Lung (tissue), 12 donors: Measurements from ENCODE around the gene PDCD7. TPM values are rescaled to one million over a fixed set of nuclear protein-coding genes. Genes with fewer than 3 reads are reported as not detected.

Source experiments
- ATAC-seq: fragments of 200-7000 bp; cut with Tn5 transposase; one replicate; pipeline ENCODE4 v1.9.1; 2020; ENCODE audit warnings: moderate number of reproducible peaks; ENCODE audit not compliant: insufficient read depth, low FRiP score
- DNase-seq, 3 donors: peaks; one replicate each; pipeline ENCODE4 v3.0.0-alpha.2; 2013 to 2017
- H3K27ac ChIP-seq, 2 donors: one replicate each; pipeline ENCODE4 v1.5.1; 2013; ENCODE audit warnings: mild to moderate bottlenecking in 2 of 2, moderate library complexity in 2 of 2, control low read depth in 1 of 2, inconsistent platforms in 1 of 2, low read depth in 1 of 2, low read length in 1 of 2
- H3K27me3 ChIP-seq, 3 donors: one replicate each; pipeline ENCODE4 v1.5.1; 2013; ENCODE audit warnings: low read length in 2 of 3; ENCODE audit not compliant: control insufficient read depth in 3 of 3, insufficient read depth in 3 of 3
- H3K36me3 ChIP-seq, 4 donors: one replicate each; pipeline ENCODE4 v1.5.1; 2013; ENCODE audit warnings: low read length in 4 of 4, mild to moderate bottlenecking in 1 of 4, moderate library complexity in 1 of 4; ENCODE audit not compliant: control insufficient read depth in 4 of 4, insufficient read depth in 4 of 4
- H3K4me1 ChIP-seq, 5 donors: one replicate each; pipeline ENCODE4 v1.5.1; 2013; ENCODE audit warnings: low read length in 5 of 5, mild to moderate bottlenecking in 2 of 5, moderate library complexity in 1 of 5; ENCODE audit not compliant: control insufficient read depth in 5 of 5, insufficient read depth in 5 of 5
- H3K4me3 ChIP-seq: one replicate; pipeline ENCODE4 v1.5.1; 2013; ENCODE audit warnings: mild to moderate bottlenecking, control low read depth, moderate library complexity
- H3K9ac ChIP-seq, 2 donors: one replicate each; pipeline ENCODE4 v1.5.1; 2013; ENCODE audit warnings: low read length in 2 of 2, control low read depth in 1 of 2; ENCODE audit not compliant: insufficient read depth in 1 of 2
- H3K9me3 ChIP-seq, 4 donors: one replicate each; pipeline ENCODE4 v1.5.1; 2013; ENCODE audit warnings: low read length in 3 of 4, mild to moderate bottlenecking in 1 of 4, moderate library complexity in 1 of 4; ENCODE audit not compliant: control insufficient read depth in 4 of 4, insufficient read depth in 3 of 4
- WGBS, 2 donors: extraction: QIAGEN DNeasy Blood & Tissue Kit; methylation state at CpG; one replicate each; pipeline ENCODE4 v1.1.7; 2013; 5-methylcytosine and 5-hydroxymethylcytosine counted together
- polyA plus RNA-seq, 2 donors: library from polyadenylated mRNA; stranded (reverse); fragments of 200-250 nt; gene quantifications; one replicate each; pipeline ENCODE4 v1.2.1, GENCODE V29; 2013
- total RNA-seq, 2 donors: library from RNA; depleted of rRNA in 1 of 2; stranded (reverse); fragments of >200 nt in 1 of 2; gene quantifications; one replicate each; pipeline ENCODE4 v1.2.1, GENCODE V29; 2014 to 2021
- TF ChIP-seq, protein P1 (sequence below): IDR thresholded peaks from 2 replicates; pipeline ENCODE4 v1.5.1; 2012; ENCODE audit warnings: mild to moderate bottlenecking; ENCODE audit errors: control extremely low read depth, extremely low read depth
- donor health status: control.
- donor health status: control.
- donor health status: Bipolar disorder and iron deficiency.
- donor health status: healthy.
- donor health status: DM: yes; HTN: yes; CAD: no.

The PDCD7 gene
- total and polyA plus RNA-seq, 4 donors: 8.8 to 21.7 (median 14.1) TPM

DNA sequence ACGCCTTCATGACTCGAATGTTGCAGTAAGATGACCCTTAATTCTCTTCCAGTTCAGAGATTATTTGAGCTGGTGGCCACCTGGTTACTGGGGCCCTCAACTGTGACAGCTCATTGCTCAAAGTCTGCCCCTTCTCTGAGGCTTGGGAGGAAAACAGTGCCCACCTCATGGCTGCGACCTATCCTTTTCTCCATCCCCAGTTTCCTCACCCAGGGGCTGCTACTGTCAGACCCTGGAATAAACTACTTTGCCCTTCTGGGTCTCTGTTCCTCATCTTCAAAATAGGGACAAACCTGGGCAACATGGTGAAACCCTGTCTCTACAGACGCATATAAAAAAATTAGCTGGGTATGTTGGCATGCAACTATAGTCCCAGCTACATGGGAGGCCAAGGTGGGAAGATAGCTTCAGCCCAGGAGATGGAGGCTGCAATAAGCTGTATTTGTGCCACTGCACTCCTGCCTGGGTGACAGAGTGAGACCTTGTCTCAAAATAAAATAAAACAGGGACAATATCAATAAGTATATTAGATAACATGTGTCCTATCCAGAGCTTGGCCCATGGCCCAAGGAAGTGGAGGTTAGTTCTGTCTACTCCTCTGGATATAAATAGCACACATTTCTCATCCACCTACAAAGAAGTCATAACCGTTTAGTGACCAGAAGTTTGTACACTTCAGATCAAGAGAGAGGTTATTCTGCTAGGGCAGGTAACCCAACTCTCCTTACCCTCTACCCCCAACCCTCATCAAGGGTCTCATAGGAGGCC lies 63.6 kb downstream of the PDCD7 start:
- Histone ChIP-seq H3K27me3 (no peaks in the 10 kb centered on the region), H3K36me3 (peaks cover 0 to 15% (median 4%) of the 10 kb centered on the region in 4 donors), H3K4me1 (peaks cover 3 to 65% (median 27%) of the 10 kb centered on the region in 5 donors), H3K27ac (peak overlapping the region; percentile 76 to 86), H3K9me3 (no peaks in the 10 kb centered on the region), H3K4me3 (no peak overlapping the region), H3K9ac (no peak overlapping the region)
- 75 to 76% methylated on average over 5 of the region's 5 CpGs for WGBS, 2 donors
- DNase-seq (no peak), ATAC-seq (no peak)
- TF ChIP-seq, protein P1, sequence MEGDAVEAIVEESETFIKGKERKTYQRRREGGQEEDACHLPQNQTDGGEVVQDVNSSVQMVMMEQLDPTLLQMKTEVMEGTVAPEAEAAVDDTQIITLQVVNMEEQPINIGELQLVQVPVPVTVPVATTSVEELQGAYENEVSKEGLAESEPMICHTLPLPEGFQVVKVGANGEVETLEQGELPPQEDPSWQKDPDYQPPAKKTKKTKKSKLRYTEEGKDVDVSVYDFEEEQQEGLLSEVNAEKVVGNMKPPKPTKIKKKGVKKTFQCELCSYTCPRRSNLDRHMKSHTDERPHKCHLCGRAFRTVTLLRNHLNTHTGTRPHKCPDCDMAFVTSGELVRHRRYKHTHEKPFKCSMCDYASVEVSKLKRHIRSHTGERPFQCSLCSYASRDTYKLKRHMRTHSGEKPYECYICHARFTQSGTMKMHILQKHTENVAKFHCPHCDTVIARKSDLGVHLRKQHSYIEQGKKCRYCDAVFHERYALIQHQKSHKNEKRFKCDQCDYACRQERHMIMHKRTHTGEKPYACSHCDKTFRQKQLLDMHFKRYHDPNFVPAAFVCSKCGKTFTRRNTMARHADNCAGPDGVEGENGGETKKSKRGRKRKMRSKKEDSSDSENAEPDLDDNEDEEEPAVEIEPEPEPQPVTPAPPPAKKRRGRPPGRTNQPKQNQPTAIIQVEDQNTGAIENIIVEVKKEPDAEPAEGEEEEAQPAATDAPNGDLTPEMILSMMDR: no peak

DNA sequence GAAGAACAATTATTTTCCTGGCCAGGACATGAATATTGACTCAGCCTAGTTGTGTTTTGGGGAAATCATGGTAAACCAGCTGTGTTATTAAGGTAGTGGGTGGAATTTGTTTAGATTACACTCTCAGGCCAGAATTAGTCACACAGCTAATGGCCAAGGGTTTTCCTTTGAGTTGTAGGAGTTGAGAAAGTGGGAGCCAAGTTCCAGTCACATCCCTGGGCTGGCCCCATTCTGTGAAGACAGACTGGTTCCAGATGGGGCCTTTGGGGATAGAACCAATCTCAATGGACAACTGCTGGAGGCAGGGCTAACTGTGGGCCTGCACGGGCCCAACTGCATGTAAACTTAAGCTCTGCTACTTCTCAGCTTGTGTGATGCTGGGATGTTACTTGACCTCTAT lies 64.4 kb downstream of the PDCD7 start:
- TF ChIP-seq, protein P1: no peak
- peak; percentile 96 to 99 (median 99) for DNase-seq
- peak; percentile 49 for ATAC-seq
- peaks cover 0 to 18% (median 5%) of the 10 kb centered on the region in 4 donors for H3K36me3 ChIP-seq
- H3K9ac ChIP-seq: peak overlapping the region in 1 of 2 donors; percentile 61
- H3K27me3 ChIP-seq: no peaks in the 10 kb centered on the region
- no peaks in the 10 kb centered on the region for H3K9me3 ChIP-seq
- H3K4me3 ChIP-seq: no peak overlapping the region
- peaks cover 3 to 72% (median 27%) of the 10 kb centered on the region in 5 donors for H3K4me1 ChIP-seq
- peak overlapping the region; percentile 76 to 86 for H3K27ac ChIP-seq
- 77 to 78% methylated on average over 1 of the region's 1 CpG for WGBS, 2 donors

- DNase-seq: peak in 1 of 3 donors; percentile 54
- TF ChIP-seq, protein P1: no peak
- H3K4me1 ChIP-seq: peaks cover 3 to 78% (median 27%) of the 10 kb centered on the region in 5 donors
- H3K4me3 ChIP-seq: no peak overlapping the region
- no peak for ATAC-seq
- H3K27ac ChIP-seq: peak overlapping the region; percentile 27 to 67
- peak overlapping the region in 1 of 2 donors; percentile 61 for H3K9ac ChIP-seq
- WGBS, 2 donors: 89 to 95% methylated on average over 3 of the region's 3 CpGs
- H3K36me3 ChIP-seq: peaks cover 0 to 25% (median 8%) of the 10 kb centered on the region in 4 donors
- no peaks in the 10 kb centered on the region for H3K27me3 ChIP-seq
- H3K9me3 ChIP-seq: no peaks in the 10 kb centered on the region
Observed at GRCh38 chr15:65068403-65068788, 65.2 kb downstream of the PDCD7 start.
